NCI-H526 treated with DMSO at 0.1 percent for 48 hours (cell line): ENCODE data around the gene CAPNS1.
"Not testable (repeated sequence)": the region's sequence is repeated elsewhere in the genome, so short reads cannot be mapped to it uniquely, and the experiment has no call there.

Source experiments
- DNase-seq: peaks from one replicate; lab custom pipeline; 2025; lab: John Stamatoyannopoulos, UW

Gene CAPNS1

DNA sequence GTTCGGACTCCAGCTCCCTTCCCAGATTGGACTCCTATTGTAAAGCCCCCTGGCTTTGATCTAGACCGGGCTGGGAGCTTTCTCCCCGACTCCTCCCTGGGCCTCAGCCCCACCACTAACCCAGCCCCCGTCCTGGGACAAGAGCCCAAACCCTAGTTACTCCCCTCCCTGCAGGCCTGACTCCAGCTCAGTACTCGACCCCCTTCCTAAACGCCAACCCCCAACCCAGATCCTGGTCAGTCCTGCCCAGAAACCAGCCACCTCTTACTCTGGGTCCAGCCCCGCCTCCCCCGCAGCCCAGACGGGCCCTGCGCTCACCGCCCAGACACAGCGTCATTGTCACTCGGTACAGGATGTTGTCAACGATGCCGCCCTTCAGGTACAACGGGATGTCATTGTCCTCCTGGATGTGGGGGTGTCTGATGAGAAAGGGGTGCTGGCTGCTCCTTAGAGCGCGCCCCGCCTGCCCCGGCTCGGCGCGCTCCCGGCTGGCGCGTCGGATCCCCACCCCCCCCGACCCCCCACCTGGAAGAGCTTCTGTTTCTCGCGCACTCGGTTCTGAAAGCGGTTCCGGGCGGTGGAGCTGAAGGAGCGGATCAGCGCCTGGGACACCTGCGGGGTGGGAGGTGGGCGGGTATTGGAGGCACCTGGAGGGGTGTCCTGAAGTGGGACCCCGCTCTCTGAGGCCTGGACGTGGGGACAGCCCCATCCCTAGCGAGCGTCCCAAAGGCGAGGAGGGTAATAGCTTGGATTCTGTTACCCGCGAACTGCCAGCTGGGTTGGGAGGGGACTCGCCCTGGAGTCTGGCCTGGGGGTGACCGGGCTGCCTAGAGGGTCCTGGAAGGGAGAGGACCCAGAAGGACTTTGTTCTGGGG, 11.5 kb downstream of the CAPNS1 start:
- no peak for DNase-seq

DNA sequence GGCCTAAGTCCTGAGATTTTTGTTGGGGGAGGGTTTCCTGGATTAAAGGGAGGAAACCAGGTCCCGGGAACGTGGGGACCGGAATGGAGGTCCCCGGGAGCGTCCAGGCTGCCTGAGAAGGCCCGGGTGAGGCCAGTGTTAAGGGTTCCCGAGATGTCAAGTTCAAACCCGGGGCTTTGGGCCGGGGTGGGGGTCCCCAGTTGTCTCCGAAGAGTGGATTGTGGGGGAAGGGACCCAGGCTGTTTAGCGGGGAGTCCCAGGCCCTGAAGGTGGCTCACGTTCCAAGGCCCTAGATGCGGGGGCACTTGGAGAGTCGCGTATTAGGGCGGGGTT, 12.1 kb downstream of the CAPNS1 start:
- no peak for DNase-seq

- DNase-seq = no peak
These were observed 12.7 kb downstream of the CAPNS1 start, which contains the start of gene COX7A1 for GRCh38 chr19:36152352-36153091. COX7A1 (minus strand) TSS chr19:36152447; CDS start chr19:36152407, 40 bp downstream.

DNA sequence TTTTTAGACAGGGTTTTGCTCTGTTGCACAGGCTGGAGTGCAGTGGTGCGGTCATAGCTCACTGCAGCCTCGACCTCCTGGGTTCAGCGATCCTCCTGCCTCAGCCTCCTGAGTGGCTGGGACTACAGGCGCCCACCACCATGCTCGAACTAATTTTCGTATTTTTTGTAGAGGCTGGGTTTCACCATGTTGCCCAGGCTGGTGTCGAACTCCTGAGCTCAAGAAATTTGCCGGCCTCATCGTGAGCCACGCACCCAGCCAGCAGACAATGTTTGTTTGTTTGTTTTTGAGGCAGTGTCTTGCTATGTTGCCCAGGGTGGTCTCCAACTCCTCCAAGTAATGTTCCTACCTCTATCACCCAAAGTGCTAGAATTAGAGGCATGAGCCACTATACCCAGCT, 13.3 kb downstream of the CAPNS1 start:
- DNase-seq = no peak

DNA sequence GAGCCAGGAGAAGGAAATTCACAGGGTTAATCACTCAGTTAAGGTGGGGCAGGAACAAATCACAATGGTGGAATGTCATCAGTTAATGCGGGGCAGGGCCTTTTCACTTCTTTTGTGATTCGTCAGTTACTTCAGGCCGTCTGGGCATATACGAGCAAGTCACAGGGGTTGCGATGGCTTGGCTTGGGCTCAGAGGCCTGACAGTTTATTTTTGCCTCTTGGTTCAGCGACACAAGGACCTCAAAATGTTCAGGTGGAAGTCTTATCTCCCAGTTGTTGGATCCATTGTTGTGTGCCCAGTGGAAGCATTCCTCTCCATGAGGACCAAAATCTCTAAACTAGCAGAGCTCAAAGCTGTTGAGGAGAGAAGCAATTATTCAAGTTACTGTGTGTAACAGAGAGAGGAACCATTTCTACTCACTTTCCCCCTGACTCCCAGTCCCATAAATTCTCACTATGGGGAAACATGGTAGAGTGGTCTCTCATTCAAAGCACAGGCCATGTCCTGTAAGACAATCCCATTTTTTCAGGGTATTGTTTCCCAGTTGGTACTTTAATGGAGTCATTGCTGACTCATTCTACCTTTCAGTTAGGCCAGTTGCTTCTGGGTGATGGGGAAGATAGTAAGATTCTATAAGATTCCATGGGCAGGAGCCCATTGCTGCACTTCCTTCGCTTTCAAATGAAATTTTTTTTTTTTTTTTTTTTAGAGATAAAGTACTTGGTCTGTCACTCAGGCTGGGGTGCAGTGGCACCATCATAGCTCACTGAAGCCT, 21.1 kb downstream of the CAPNS1 start:
- DNase-seq = no peak

DNA sequence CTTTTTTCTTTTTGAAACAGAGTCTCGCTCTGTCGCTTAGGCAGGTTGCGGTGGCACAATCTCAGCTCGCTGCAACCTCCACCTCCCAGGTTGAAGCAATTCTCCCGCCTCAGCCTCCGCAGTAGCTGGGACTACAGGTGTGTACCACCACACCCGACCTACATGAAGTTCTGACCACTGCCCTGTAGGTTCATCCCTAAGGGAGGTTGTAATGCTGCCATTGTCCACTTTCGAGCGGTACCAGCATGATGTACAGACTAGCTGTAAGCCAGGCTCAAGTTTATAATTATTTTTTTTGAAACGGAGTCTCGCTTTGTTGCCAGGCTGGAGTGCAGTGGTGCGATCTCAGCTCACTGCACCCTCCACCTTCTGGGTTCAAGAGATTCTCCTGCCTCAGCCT, 23.9 kb downstream of the CAPNS1 start:
- no peak for DNase-seq

DNA sequence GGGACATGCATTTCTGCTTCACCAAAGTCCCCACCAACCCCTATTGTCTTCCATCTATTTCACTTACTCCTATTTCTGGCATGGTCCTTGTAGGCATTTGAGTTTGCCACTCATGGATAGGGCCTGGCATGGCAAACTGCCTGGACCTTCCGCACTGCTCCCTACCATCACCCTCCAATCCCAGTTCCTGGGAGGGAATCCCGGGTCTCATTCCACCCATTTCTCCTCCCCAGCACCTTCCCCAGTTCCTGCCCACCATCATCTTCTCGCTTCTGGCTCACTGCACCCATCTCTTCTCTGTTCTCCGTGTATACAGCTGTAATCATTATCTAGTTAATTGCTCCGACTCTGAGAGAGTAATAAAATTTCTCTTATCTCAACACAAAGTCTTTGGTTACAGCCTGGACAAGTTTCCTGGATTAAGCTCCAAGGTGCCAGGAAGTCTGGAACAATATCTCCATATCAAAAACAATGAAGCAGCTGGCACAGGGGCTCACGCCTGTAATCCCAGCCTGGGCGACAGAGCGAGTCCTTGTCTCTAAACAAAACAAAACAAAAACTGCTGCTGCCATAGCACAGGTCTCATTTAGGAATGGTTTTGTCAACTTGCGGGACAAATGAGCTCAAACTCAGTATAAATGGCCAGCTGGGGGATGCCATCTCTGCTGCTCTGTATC, 29.4 kb downstream of the CAPNS1 start:
- peak; percentile 54 for DNase-seq

DNA sequence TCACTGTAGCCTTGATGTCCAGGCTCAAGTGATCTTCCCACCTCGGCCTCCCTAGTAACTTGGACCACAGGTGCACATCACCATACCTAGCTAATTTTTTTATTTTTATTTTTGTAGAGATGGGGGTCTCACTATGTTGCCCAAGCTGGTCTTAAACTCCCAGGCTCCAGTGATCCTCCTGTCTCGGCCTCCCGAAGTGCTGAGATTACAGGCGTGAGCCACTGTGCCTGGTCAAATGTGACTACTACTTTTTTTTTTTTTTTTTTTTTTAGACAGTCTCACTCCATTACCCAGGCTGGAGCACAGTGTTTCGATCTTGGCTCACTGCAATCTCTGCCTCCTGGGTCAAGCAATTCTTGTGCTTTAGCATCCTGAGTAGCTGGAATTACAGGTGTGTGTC, 33.0 kb downstream of the CAPNS1 start:
- no peak for DNase-seq

- DNase-seq = not testable (repeated sequence)
These were observed 34.0 kb downstream of the CAPNS1 start for GRCh38 chr19:36173846-36174245.

- DNase-seq = peak; percentile 32
These were observed 39.2 kb downstream of the CAPNS1 start for GRCh38 chr19:36179077-36179476.

- no peak for DNase-seq
These were observed 42.9 kb downstream of the CAPNS1 start for GRCh38 chr19:36182612-36183244.

GRCh38 chr19:36183245-36183628, 43.4 kb downstream of the CAPNS1 start:
- DNase-seq = no peak

GRCh38 chr19:36186722-36187121, 46.9 kb downstream of the CAPNS1 start:
- not testable (repeated sequence) for DNase-seq

GRCh38 chr19:36196249-36196648, 56.4 kb downstream of the CAPNS1 start:
- DNase-seq = no peak

- DNase-seq = no peak
These were observed 58.3 kb downstream of the CAPNS1 start for GRCh38 chr19:36198119-36198518.
